GM12874 (cell line): ENCODE data around the gene IDI2.
A peak's percentile ranks its signal among the peaks of the same experiment; 100 is the strongest.

Source experiments
- CTCF ChIP-seq: IDR thresholded peaks from 2 replicates; pipeline ENCODE4 v1.5.1; 2011; ENCODE audit warnings: low read depth, mild to moderate bottlenecking, control low read depth, low read length, moderate library complexity; ENCODE audit not compliant: insufficient read depth

IDI2 gene

DNA sequence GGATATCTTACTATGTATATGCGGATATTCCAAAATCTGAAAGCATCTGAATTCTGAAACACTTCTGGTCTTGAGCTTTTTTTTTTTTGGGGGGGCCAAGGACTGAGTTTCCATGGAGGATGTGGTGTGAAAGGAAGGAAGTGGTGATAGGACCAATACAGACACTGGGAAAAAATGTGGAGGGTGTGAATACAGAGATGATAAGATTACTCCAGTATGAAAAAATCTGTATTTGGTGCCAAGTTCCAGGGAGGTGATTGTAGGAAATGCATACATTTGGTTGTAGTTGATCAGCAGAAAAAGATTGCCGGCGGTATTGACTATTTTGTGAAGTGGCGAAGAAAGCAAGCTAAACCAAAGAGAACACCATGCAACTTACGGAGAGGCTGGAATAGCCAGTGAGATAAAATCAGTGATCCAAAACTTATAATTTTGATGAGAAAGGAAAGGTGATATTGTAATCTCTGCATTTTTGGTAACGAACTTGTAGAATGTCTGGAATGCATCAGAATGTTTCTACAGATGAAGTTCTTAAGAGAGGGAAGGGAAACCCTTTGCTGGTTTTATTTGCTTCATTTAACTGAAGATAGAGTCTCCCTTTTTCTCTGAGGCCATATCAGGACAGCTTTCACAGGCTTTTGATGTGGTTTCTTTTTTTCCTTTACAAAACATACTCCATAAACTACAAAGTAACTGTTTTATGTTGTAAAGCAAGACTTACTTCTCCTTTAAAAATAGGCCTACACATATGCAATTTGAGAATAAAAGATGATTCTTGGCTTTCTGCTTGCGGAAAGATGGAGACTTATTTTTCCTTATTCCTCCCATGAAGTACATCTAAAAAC lies 36.5 kb upstream of the IDI2 start:
- no peak for TF ChIP-seq CTCF

DNA sequence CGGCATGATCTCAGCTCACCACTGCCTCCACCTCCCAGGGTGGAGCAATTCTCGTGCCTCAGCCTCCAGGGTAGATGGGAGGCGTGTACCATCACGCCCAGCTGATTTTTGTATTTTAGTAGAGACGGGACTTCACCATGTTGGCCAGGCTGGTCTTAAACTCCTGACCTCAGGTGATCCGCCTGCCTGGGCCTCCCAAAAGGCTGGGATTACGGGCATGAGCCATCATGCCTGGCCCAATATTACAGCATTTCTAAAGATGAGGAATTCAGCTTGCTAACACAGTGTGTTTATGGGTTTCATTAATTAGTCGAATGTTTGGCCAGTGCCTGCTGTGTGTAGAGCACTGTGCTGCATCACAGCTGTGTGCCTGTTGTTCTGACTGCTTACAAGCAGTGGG lies 34.2 kb upstream of the IDI2 start:
- no peak for TF ChIP-seq CTCF

- TF ChIP-seq CTCF, result no peak
Measured at GRCh38 chr10:1058017-1058416, 32.4 kb upstream of the IDI2 start.

- TF ChIP-seq CTCF, result no peak
Measured at GRCh38 chr10:1057106-1057657, 31.5 kb upstream of the IDI2 start.

DNA sequence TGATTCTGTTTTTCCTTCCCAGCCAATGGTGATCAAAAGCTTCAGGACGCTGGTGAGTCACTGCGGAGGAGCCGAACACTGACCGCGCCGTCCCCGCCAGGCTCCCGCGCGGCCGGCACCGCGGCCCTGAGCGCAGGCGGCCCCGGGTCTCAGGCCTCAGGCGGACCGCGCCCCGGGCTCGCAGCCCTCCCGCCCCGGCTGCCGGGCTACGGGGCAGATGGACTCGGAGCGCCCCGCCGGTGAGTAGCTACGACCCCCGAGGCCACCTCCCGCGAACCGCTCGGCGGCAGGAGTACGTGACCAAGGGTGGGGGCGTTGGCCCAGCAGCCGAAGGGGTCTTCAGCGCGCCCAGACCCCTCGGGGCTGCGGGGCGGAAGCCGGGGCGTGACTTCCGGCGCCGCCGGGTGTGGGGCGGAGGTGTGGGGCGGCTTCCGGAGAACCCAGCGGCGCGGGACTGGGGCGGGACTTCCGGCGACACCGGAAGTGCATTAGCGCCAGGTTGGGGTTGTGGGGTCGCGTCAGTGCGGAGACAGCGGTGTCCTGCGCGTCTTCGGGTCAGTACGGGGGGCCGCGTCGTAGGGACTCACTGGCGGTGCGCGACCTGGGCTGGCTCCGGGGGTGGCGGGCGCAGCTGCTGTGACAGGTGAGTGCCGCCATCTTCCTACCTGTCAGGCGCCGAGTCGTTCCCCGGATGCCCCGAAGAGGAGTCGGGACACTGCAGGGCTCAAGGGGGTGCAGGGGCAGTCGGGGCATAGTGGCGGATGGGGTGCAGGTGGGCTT lies 30.9 kb upstream of the IDI2 start, which contains the start of gene WDR37:
TSS of gene WDR37 (plus strand) at position 60 of the 780 bp plus-strand sequence. CDS start 15,771 bp downstream, outside the sequence.
- no peak for TF ChIP-seq CTCF

DNA sequence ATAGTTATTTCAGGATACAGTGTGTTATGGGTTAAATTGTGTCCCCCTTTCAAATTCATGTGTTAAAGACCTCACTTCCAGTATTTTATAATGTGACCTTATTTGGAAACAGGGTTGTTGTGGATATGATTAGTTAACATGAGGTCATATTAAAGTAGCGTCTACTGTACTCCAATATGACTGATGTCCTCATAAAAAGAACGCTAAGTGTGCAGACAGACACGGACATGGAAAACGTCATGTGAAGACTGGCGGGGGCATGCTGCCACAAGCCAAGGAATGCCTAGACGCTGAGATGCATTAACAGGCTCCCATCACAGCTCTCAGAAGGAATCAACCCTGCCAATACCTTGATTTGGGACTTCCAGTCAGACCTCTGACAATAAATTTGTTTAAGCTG lies 29.0 kb upstream of the IDI2 start:
- TF ChIP-seq CTCF, result no peak

- TF ChIP-seq CTCF, result peak; percentile 28; the same call in 1 of the 2 replicates
Measured at GRCh38 chr10:1050554-1050953, 24.9 kb upstream of the IDI2 start.
